ENCODE results near the gene WDPCP.
"Not testable (repeated sequence)": the region's sequence is repeated elsewhere in the genome, so short reads cannot be mapped to it uniquely, and the experiment has no call there.

The WDPCP gene

DNA sequence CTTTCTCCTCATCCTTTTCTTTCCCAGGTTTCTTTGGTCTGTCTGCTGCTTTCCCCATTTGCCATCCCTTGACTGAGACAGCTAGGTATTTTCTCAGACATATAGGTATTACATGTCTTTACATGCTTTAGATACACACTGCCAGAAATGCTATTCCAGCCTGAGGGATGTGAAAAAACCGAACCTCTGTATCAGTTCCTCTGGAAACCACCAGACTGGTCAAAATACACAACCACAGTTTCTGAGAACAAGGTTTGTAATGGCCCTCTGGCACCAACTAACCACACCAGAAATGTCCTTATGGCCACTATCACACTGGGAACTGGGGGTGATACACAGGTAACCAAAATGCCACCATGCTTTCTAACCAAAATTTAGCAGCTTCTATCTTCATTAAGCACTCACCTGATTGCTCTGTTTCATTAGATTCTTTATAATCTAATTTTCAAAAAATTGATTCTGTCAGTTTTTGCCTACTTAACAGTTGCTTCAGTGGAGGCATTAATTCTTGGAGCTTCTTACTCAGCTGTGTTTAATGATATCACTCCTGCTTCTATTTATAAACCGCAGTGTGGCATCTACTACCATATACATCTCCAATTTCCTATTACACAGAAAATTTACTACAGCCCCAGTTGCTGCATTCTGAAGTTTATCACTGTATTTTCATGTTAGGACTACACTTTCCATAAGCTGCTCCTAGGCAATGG lies 243.5 kb downstream of the WDPCP start:
- DNase-seq = no peak

DNA sequence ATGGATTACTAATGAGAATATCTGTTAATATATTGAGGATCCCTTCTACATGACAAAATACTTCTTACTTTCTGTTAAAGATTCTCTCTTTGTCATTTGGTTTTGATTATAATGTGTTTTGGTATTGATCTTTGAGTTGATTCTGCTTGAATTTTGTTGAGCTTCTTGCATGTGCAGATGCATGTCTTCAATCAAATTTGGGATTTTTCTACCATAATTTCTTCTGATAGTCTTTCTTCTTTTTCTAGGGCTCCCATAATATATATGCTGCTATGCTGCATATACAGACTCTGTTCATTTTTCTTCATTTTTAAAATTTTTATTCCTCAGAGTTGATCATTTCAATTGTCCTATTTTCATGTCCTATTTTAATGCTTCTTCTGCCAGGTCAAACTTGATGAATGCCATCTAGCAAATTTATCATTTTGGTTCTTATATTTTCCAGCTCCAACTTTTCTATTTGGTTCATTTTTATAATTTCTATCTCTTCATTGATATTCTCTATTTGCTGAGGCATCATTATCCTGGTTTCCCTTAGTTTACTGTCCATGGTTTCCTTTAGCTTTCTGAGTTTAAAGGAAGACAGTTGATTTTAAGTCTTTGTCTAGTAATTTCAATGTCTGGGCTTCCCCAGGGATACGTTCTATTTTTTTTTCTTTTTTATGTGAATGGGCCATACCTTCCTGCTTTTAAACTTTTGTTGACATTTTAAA lies 244.7 kb downstream of the WDPCP start:
- no peak for DNase-seq

DNA sequence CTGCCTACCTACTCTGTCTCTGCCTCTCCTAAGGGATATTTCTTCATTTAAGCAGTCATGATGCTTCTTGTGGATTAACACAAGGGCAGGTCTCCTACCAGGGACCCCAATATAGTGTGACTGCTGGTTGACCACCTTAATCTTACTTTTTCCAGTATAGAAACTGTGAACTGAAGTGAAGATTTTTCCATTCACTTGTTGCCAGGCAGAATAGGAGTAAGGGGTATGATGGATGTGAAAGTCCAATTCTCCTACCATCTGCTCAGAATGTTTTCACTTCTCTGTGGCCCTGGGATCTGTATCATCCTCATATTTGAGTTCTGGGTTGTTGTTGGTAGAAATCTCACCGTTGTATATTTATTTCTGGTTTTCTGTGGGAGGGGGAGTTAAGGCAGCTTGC lies 247.8 kb downstream of the WDPCP start:
- no peak for DNase-seq

DNA sequence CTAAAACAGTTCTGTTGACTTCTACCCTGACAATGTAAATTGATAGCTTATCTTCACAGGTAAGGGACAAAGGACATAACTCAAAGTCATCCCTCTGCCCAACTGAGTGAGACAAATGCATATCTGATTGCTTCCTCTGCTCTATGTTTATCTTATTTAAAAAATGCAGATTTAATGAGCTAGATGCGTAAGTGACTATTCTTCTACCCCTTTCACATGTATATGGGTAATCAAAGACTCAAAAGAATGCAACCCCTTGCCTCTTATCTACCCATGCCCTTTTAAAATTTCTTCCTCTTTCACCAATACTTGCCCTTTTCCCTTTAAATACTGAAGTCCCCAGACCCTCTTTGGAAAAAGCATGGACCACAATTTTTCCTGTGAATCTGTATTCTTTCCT lies 253.4 kb downstream of the WDPCP start:
- no peak for DNase-seq

DNA sequence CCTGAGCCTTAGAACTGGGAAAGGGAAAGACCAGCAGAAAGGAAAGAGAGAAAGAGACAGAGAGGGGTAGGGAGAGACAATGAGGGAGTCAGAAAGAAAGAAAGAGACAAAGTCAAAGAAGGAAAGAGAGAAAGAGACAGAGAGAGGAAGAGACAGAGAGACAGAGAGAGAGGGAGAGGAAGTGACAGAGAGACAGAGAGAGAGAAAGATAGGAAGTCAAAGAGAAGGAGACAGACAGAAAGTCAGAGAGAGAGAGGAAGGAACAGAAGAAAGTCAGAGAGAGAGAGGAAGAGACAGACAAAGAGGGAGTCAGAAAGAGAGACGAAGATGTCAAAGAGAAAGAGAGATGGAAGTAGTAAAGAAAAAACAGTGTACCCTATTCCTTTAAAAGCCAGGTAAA lies 261.8 kb downstream of the WDPCP start:
- no peak for DNase-seq

DNA sequence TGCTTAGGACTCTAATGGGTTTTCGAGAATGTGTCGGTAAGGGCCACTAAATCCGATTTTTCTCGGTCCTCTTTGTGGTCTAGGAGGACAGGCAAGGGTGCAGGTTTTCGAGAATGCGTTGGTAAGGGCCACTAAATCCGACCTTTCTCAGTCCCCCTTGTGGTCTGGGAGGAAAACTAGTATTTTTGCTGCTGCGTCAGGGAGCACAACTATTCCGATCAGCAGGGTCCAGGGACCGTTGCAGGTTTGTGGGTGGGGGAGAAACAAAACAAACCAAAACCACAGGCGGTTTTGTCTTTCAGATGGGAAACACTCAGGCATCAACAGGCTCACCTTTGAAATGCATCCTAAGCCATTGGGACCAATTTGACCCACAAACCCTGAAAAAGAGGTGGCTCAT lies 264.6 kb downstream of the WDPCP start:
- DNase-seq = not testable (repeated sequence)

DNA sequence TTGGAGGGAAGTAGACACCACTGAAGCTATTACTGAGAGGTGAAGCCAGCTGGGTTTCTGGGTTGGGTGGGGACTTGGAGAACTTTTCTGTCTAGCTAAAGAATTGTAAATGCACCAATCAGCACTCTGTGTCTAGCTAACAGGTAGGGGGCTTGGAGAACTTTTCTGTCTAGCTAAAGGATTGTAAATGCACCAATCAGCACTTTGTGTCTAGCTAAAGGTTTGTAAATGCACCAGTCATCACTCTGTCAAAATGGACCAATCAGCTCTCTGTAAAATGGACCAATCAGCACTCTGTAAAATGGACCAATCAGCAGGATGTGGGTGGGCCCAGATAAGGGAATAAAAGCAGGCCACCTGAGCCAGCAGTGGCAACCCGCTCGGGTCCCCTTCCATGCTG lies 266.3 kb downstream of the WDPCP start:
- not testable (repeated sequence) for DNase-seq

DNA sequence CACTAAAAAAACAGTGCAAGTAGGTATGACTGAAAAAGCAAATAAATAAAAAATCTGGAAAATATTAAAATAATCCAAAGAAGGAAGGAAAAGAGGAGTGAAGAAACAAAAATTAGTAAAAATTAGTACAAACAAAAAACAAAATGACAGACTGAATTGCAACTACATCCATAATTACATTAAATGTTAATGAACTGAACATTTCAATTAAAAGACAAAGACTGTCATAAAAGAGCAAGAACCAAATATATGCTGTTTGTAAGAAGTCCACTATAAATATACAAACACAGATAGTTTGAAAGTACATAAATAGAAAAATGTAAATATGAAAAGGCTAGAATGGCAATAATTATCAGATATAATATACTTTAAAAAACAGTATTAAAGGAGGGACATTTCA lies 267.6 kb downstream of the WDPCP start:
- DNase-seq = no peak

DNA sequence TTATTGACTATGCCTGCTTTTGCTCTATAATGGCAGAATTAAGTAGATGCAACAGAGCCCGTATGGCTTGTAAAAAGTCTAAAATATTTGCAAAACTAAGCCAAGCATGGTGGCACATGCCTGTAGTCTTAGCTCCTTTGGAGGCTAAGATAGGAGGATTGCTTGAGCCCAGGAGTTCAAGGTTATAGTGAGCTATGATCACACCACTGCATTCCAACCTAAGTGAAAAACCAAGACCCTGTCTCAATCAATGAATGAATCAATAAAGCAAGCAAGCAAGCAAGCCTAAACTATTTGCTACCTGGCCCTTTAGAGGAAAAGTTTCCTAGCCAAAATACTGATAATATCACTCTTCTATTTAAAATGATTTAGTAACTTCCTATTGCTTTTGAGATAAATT lies 277.7 kb downstream of the WDPCP start:
- no peak for DNase-seq

DNA sequence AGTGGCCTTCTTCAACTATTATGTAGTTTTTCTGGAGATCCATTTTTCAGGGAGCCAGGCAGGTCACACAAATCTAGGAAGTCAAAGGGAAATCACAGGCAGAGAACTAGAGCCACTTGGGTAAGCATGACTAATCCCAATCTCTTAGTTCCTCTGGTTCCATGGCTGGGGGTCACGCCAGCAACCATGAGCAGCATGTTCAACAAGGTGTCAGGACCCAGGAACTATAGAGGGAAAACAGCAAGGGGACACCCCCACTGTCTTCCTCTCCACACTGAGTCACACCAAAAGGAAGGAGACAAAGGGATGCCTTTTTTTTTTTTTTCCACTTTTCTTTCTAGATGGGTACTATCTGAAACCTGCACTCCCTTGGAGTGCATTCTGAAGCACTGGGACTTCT lies 286.8 kb downstream of the WDPCP start:
- no peak for DNase-seq

DNA sequence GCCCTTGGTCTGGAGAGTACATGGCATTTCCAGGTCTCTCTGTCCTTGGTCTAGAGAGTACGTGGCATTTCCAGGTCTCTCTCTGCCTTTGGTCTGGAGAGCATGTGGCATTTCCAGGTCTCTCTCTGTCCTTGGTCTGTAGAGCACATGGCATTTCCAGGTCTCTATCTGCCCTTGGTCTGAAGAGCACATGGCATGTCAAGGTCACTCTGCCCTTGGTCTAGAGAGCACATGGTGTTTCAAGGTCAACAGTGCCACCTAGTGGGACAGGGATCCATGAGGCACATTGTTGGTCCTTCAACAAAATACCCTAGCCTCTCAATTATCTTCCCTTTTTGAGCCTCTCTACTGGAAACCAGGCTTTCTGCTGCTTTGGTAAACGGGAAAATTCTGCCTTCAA lies 287.4 kb downstream of the WDPCP start:
- DNase-seq = no peak

DNA sequence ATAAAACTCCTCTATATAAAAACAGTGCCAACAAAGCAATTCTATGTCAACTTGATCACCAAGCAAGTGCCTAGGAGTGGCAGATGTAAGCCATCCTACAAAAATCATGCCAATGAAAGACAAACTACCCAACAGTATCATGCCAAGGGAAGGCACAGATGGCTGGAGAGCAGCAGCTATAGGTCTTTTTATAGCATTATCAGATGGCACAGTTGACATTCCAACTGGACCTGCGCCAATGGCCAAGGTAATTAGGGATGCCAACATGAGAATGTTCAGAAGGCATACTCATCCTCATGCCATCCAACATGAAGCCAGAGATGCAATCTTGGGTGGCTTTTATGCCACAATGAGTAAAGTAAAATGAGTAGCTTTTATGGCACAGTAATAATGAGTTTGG lies 300.3 kb downstream of the WDPCP start:
- DNase-seq = no peak

DNA sequence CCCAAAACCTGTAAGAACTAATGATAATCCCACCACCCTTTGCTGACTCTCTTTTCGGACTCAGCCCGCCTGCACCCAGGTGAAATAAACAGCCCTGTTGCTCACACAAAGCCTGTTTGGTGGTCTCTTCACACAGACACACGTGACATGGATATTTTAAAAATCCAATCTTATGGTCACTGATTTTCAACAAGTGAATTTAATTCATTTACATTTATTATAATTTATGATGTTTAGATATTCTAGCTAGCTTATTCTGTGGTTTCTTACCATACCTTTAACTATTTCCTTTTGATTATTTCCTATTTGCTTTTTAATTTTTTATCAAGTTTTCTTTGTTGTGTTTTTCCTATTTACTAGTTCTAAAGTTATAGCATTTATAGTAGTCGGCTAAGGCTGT lies 301.8 kb downstream of the WDPCP start:
- not testable (repeated sequence) for DNase-seq

DNA sequence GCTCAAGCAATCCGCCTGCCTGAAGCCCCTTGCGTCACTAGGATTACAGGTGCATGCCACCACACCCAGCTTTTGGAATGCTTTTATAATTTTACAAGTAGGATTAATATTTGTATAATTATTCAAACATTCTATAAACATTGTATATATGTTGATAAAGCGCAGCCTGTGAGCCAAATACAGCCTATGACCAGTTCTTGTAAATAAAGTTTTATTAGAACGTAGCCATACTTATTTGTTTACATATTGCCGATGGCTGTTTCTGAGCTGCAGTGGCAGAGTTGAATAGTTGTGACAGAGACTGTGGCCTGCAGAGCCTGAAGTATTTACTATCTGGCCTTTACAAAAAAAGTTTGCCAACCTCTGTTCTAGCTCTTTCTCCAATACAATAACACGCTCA lies 305.0 kb downstream of the WDPCP start:
- DNase-seq = no peak

DNA sequence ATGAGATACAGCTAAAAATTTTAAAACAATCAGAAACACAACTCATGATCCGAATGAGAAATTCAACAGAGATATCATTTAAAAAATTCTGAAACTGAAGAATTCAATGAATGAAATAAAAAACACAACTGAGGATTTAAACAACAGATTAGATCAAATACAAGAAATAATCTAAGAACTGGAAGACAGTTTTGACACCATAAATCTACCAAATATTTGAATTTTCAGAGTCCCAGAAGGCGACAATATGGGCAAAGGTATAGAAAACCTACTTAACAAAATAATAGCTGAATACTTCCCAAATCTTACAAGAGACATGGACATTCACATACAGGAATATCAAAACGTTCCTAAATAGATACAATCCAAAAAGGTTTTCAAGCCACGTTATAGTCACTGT lies 315.7 kb downstream of the WDPCP start:
- DNase-seq = no peak

DNA sequence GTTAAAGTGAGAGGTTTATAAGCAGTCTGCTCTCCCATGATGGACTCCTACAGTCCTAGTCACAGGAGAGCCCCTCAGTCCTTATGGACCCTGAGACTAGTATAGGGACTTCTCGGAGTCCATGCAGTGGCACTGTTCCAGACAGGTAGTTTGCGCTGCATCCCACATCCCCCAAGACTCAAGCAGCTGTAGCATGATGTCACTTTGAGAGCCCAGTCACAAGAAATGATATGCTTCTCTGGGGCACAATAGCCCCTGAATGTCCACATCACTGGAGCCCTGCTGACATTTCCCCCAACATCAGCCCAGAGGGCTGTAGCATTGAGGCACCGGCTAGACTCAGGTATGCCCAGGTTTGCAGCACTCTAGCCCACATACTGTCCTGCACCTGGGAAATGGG lies 317.6 kb downstream of the WDPCP start:
- no peak for DNase-seq

DNA sequence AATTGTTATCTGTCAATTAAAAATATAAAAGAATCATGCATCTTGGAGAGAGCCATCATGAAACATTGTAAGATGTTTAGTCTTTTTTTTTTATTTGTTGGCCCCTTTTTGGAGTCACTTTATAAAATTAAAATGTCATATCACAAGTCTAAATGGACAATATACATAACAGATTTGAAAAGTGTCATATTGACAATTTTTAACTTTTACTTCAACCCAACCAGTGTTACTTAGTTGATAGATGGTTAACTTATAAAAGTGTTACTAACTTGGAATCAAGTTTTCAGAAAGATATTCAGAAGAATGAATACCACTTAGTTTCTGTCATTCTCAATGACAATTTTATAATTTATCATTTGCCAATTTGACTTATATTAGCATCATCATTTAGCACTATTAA lies 319.3 kb downstream of the WDPCP start:
- no peak for DNase-seq

DNA sequence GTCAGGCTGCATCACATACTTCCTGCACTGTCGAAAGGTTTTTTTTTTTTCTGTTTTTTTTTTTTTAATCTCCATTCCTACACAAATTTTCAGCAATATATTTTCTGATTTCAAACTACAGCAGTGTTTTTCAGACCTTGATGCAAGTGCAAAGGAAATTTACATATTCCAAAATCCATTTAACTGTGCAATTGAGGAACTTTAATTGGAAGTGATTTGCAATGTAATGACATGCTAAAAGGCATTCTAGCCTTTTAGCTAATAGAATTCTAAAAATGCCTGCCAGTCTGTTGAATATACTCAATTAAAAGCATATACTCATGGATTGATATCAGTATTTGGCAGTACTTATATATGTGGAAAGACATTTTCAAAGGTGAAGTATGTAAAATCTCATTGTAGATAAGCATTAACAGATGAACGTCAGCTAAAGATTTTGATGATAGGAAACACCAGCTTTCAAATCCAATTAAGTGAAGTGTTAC lies 327.1 kb downstream of the WDPCP start:
- no peak for DNase-seq

DNA sequence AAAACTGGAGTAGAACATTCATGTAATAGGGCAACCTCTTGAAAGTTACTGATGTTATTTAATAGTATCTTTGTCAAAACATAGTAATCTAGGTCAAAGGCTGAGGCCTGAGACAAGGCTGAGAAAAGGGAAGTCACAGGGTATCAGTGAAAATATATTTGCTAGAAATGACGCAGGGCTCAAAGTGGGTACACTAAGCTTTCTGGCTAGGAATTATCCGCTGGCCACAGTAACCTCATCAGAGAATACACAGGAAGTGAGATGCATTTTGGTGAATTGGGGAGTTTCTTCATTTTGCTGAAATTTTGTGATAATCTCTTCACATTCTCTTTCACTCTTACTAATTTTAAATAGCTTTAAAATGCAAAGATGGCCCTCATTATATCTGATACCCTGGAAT lies 330.8 kb downstream of the WDPCP start:
- DNase-seq = no peak

DNA sequence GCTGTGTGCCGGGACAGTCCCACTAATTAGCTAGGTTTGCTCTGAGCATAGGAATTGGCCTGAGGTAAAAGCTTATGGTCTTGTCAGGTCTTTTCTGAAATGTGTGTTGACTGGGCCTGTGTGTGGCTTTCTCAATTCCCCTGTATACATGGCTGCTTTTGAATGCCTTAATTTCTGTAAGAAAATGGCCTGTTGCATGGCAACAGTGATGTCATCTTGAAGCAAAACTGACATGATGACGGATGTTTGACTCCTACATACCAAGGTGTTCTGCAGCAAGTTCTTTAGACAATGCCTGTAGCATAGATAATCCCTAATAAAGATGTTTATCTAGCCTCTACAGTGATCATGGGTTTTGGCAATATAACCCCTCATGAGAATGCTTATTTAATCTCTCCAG lies 339.1 kb downstream of the WDPCP start:
- DNase-seq = no peak

DNA sequence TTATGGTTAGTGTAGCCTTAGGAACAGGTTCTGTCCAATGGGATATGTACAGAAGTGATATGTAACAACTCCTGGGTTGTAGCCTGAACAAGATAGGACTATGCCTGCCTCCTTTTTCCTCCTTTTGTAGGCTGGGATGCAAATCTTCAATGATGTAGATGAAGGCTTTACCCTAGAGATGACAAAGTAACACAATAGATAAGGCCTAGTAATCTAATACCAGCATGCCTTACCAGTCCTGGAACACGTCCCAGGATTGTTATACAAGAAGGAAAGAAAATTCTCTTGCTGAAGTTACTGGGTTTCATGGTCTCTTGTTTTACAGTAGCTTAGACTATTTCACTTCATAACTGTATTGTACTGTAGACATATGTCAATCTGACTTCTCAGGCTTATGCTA lies 345.5 kb downstream of the WDPCP start:
- DNase-seq = no peak

DNA sequence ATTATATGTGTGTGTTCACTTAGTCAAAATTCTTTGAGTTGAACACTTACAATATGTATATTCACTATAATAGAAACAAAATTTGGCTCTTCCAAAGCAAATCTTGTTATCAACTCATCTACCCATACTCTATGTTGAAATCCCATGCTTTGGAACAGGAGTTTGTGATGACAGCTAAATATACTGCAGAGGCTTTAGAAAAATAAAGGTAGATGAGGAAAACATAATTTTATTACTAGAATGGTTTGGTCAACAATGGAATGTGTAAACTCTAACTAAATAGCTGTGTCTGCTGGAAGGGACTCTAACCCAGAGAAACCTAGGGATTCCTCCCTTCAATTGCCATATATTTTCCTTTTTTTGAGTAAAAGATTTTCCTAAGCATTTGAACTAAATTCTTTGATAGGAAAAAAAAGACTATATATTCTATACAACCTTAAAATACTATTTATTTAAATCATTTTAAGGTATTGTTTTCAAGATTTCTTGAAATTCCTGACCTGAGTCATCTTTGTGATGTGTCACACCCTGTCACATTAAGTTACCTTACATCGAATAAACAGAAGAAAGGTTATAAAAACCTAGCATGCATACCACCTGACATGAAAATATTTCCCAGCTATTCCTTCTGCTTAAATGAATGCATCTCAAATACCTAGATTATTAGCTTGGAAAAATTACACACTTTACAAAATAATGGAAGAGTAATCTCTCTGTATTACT lies 362.2 kb downstream of the WDPCP start:
- no peak for DNase-seq

DNA sequence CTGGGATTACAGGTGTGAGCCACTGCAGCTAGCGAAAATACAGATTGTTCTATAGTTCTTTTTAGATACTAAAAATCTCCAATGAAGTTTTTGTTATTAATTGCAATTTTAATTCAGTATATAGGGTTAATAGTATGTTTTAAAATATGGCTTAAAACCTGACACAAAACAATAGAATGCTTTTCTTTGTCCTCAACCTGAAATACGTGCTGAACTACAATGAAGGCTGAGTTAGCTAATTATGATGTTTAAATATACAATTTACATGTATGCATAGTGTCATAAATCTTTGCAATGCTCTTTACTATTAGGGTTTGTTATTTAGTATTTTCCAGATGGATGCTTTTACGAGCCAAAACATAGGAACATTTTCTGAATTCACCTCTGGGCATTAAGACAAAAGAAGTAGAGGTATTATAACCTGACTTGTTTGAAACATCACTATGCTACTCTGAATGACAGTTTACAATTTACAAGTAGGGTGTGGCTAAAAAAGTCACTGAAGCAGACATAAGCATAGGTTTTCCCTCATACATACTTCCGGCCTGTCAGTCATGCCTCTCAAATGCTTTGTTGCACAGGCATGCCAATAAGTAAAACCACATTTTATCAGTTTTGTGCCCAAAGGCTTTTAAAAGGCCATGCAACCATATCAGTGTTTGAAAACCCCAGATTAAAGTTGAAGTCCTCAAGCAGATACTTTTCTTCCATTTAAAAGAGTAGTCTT lies 369.3 kb downstream of the WDPCP start:
- DNase-seq = no peak
